ENCODE data around the gene ZBTB7C.

GRCh38 chr18:48374423-48375149 is 34.6 kb downstream of the ZBTB7C start:
- TF ChIP-seq CTCF (conservative IDR thresholded peaks at IDR 0.05; ENCODE audit: low read length) (no peak), EZH2phosphoT487 (IDR thresholded peaks at IDR 0.05; ENCODE audit: borderline replicate concordance, low read depth, low read length) (no peak)

All from OCI-LY7 (cell line).